OCI-LY7 (cell line): ENCODE measurements around the gene UGT2B10.

Source experiments
- EZH2phosphoT487 ChIP-seq: fragments of 200-600 bp; sonication (generic); IDR thresholded peaks from 2 replicates; pipeline ENCODE4 v1.6.1; 2018; ENCODE audit warnings: low read depth, borderline replicate concordance, mild to moderate bottlenecking, mixed run types, antibody characterized with exemption, low read length, moderate library complexity, mixed read lengths
- TF ChIP-seq, protein P1 (sequence below): fragments of 200-600 bp; sonication (generic); conservative IDR thresholded peaks from 2 replicates; pipeline ENCODE4 v1.5.1; 2014; ENCODE audit warnings: mild to moderate bottlenecking, antibody characterized with exemption, low read length, moderate library complexity, mixed read lengths

GRCh38 chr4:68872643-68873502 lies 57.1 kb downstream of the UGT2B10 start:
- TF ChIP-seq, protein P1, sequence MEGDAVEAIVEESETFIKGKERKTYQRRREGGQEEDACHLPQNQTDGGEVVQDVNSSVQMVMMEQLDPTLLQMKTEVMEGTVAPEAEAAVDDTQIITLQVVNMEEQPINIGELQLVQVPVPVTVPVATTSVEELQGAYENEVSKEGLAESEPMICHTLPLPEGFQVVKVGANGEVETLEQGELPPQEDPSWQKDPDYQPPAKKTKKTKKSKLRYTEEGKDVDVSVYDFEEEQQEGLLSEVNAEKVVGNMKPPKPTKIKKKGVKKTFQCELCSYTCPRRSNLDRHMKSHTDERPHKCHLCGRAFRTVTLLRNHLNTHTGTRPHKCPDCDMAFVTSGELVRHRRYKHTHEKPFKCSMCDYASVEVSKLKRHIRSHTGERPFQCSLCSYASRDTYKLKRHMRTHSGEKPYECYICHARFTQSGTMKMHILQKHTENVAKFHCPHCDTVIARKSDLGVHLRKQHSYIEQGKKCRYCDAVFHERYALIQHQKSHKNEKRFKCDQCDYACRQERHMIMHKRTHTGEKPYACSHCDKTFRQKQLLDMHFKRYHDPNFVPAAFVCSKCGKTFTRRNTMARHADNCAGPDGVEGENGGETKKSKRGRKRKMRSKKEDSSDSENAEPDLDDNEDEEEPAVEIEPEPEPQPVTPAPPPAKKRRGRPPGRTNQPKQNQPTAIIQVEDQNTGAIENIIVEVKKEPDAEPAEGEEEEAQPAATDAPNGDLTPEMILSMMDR: no peak
- no peak for TF ChIP-seq EZH2phosphoT487
